Fibroblast of skin of left quadriceps (primary cell): ENCODE results near the gene C4BPA.

ENCODE experiments used
- DNase-seq, 2 experiments: peaks; one replicate each; pipeline ENCODE4 v3.0.0-alpha.2; 2013; ENCODE audit warnings: low read depth in 2 of 2

C4BPA gene

GRCh38 chr1:207124389-207124788 is 20.4 kb downstream of the C4BPA start:
- DNase-seq = no peak

GRCh38 chr1:207128336-207128921 is 24.4 kb downstream of the C4BPA start:
- DNase-seq = no peak

GRCh38 chr1:207129053-207129452 is 25.0 kb downstream of the C4BPA start:
- no peak for DNase-seq

GRCh38 chr1:207130252-207131036 is 26.4 kb downstream of the C4BPA start:
- DNase-seq = peak in 1 of 2 experiments; percentile 1

- no peak for DNase-seq
Measured at GRCh38 chr1:207131163-207131562, 27.1 kb downstream of the C4BPA start.

GRCh38 chr1:207134581-207134980 is 30.5 kb downstream of the C4BPA start:
- no peak for DNase-seq

GRCh38 chr1:207139616-207140015 is 35.6 kb downstream of the C4BPA start:
- DNase-seq = no peak

GRCh38 chr1:207140536-207140935 is 36.5 kb downstream of the C4BPA start:
- DNase-seq = no peak

- DNase-seq = no peak
Measured at GRCh38 chr1:207145401-207146058, 41.5 kb downstream of the C4BPA start.

GRCh38 chr1:207151920-207152319 is 47.9 kb downstream of the C4BPA start:
- DNase-seq = no peak

GRCh38 chr1:207152792-207153468 is 48.9 kb downstream of the C4BPA start:
- DNase-seq = no peak

GRCh38 chr1:207155028-207155427 is 51.0 kb downstream of the C4BPA start:
- no peak for DNase-seq

- no peak for DNase-seq
Measured at GRCh38 chr1:207156095-207156494, 52.1 kb downstream of the C4BPA start.

GRCh38 chr1:207156826-207157225 is 52.8 kb downstream of the C4BPA start:
- DNase-seq = peak; percentile 4 to 12

- DNase-seq = no peak
Measured at GRCh38 chr1:207164086-207164485, 60.1 kb downstream of the C4BPA start.

GRCh38 chr1:207172321-207172720 is 68.3 kb downstream of the C4BPA start:
- DNase-seq = no peak

- no peak for DNase-seq
Measured at GRCh38 chr1:207172885-207173284, 68.9 kb downstream of the C4BPA start.

GRCh38 chr1:207173396-207173795 is 69.4 kb downstream of the C4BPA start:
- DNase-seq = no peak

- DNase-seq = no peak
Measured at GRCh38 chr1:207174913-207175312, 70.9 kb downstream of the C4BPA start.

- no peak for DNase-seq
Measured at GRCh38 chr1:207179036-207179435, 75.0 kb downstream of the C4BPA start.

- no peak for DNase-seq
Measured at GRCh38 chr1:207181847-207182246, 77.8 kb downstream of the C4BPA start.

GRCh38 chr1:207186503-207186902 is 82.5 kb downstream of the C4BPA start:
- no peak for DNase-seq
